ENCODE results near the gene TPM1.

The TPM1 gene

DNA sequence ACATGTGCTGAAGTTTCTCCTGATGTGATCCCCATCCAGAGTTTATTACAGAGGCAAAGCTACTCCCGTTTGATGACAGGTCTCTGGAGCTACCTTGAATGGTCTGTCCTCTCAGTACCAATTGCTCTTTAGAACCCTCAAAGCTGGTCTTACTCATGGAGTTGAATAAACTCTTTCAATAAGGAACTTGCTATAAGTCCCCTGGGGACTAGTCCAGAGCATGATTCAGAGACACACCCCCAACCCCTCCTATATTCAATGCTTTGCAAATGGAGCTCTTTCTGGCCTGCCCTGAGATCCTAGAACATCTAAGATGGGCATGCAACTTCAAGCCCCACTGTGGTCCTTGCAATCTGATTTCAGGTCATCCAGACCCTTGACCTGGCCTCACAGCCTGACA lies 23.9 kb upstream of the TPM1 start:
- DNase-seq = no peak

DNA sequence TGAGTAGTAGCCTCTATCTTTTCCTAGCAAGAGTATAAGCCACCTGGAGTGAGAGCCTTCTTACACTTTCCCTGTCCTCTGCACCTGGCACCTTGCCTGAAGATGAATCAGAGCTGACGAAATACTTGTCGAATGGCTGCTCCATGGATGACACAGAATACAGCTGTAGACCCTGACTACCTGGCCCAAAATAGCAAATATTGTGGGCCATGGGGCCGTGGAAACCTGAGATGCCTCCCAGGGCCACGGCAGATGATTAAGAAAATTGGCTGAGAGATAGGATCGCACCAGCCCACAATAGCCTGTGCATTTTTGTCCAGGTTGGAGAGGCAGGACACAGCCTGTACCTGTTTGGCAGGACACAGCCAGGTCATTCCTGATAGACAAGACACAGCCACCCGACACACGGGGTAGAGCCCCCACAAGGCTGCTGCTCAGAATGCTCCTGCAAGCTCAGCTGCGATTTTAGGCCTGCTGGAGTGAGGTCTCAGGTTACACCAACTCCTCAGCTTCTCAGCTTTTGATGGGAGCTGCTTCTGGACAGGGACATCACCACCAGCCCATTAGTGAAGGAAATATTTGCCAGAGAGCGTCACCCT lies 22.9 kb upstream of the TPM1 start:
- DNase-seq = no peak

DNA sequence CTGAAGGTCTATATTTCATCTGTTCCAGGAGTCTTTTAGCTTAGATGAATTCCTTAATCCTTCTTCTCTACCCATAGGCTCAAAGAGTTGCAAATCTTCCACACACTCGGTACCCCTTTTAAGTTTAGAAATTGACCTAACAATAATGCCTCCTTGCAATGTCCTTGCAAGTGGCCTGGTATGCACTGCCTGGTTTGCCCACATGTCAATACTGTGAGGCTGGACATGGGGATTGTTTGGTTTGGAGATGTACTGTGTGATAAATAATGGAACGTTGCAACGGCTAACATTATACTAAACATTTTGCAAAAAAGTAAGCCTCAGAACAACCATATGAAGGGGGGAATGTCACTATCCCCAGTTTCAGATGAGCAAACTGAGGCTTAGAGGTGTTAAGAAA lies 22.4 kb upstream of the TPM1 start:
- DNase-seq = no peak

DNA sequence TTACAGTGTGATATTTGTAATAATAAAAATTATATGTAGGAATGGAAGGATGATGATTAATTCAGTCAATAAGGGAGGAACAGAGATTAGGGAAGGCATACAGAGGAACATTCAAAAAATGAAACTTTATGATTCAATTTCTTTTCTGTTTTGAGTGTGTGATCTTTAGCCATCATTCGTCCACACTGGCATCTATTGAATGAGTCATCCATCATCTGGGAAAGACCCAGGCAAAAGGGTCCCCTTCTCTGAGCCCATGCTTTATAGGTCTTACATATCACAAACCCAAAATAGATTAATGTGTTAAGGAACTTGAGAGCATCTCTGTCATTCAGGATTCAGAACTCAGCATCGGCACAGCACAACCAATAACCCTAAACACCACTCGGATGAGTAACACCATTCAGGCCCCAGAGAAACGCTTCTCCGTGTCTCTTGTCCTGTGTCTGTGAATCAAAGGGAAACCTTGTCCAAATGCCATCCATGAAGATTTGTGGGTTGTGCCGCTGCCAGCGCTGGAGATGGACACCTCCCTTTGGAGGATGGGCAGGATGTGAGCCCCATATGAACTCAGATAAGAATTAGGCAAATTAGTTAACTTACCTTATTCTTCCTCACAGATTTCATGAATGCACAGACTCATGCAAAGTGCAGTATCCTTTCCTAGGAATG lies 21.7 kb upstream of the TPM1 start:
- DNase-seq = no peak

DNA sequence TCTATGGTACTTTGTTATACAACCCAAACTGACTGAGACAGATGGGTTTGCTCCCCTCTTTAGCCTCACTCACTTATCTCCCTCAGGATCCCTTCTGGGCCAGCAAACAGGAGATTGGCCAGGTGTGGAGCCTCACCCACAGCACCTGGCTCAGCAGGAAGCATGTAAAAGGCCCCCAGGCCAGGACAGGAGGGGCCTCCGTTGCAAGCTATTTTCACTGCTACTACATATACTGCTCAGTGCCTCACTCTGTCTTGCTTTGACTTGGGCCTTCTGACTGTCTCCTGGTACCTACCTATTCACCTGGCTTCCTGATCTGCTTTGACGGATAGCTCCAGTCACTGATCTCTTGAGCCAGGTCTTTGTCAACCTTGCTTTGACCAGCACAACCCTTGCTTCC lies 20.4 kb upstream of the TPM1 start:
- no peak for DNase-seq

DNA sequence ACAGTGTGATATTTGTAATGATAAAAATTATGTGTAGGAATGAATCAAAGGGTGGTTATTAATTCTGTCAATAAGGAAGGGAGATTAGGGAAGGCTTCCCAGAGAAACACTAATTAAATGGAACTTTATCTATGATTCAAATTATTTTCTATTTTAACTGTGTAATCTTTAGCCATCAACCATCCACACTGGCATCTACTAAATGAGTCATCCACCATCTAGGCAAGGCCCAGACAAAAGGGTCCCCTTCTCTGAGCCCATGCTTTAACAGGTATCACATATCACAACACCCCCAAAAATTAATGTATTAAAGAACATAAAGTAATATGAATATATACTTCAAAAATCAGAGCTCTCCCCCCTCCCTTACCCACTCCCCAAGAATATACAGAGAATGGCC lies 19.9 kb upstream of the TPM1 start:
- no peak for DNase-seq

DNA sequence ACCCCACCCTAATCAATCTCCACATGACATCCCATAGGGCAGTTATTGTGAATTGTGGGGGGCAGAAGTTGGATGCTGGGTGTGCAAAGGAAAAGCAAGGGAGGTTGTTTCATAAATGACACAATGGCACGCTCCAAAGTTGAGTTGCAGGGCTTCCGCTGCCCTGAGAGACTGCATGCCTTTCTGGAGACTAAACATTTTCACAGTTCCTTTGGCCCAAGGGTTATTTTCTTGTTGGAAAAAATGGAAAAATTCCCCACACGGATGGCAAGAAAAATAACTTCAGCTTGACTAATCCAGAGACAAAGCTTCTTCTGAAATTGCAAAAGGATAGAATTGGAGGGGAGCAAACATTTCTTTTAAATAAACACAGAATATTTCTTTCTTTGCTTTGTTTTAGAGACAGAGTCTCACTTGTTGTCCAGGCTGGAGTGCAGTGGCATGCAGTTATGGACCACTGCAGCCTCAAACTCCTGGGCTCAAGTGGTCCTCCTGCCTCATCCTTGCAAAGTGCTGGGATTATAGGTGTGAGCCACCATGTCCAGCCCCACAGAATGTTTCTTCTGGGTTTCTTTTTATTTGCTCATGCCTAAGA lies 19.1 kb upstream of the TPM1 start:
- DNase-seq = no peak

DNA sequence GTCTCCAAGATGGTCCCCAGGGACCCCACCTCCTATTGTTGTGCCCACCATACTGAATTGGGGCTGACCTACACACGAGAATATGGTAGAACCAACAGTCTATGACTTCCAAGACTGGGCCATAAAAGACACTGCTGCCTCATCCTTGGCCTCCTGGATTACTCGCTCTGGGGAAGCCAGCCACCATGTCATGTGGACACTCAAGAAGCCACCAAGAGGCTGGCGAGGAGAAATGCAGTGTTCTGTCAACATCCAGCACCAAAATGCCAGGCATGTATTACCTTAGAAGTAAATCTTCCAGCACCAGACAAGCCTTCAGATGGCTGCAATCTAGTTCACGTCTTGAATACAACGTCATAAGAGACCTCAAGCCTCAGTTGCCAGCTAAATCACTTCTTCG lies 17.1 kb upstream of the TPM1 start:
- no peak for DNase-seq

DNA sequence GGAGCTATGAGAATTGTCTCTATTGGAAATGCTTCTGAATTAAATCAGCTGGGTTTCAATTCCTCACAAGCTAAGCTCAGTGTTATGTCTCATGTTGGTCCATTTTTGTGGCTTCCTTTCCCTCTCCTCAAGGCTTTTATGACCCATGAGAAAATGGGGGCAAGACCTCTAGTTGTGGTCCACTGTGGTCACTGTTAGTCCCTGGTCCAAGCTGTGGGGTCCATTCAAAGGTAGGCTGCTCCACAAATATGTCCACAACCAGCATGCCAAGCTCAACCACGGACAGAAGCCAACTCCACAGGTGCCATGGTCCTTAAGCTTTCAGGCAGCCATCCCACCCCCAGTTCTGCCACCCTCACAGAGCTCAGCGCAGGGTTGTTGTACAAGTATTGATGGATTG lies 14.9 kb upstream of the TPM1 start:
- no peak for DNase-seq

DNA sequence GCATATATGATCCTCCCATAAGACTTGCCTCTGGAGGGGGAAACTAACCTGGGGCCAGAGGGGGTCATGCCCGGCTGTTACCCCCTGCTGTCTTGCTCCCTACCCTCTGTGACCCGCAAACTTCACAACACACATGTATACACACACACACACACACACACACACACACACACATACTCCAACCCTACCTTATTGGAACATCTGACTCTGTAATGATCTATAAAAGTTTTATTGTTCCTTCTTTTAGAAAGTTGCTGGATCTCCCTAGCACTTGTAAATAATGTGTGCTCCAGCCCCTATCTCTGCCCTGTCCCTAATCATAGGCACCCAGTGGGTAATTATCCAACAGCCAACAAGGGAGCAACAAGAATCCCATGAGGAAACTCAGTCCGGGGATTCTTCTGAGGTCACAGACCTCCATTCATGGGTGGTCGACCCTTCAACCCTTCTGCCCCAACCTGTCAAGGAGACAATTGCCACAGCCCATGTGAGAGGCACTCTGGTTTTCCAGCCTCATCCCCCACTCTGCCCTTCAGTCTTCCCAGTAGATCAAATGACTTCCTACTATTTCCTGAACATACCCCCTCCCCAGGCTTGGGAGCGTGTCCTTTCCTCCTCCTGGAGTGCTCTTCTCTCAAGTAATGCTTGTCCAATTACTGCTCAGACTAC lies 14.0 kb upstream of the TPM1 start:
- no peak for DNase-seq

DNA sequence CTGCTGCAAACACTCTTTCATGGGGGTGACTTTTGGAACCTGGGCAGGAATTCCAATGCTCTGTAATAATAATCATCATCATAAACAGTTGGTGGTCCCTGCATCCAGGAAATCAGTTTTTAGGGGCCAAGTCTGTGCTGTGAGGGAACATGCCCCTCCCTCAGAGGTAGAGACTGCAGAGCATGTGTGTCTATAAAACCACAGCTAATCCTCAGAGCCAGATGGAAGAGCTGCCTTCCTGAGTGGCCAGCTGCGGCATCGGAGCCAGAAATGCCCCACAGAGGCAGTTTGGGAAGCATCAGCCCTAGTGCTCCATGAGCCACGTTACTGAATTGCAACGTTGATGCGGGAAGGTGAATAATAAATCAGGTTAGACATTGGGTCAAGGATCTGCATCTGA lies 12.9 kb upstream of the TPM1 start:
- no peak for DNase-seq

DNA sequence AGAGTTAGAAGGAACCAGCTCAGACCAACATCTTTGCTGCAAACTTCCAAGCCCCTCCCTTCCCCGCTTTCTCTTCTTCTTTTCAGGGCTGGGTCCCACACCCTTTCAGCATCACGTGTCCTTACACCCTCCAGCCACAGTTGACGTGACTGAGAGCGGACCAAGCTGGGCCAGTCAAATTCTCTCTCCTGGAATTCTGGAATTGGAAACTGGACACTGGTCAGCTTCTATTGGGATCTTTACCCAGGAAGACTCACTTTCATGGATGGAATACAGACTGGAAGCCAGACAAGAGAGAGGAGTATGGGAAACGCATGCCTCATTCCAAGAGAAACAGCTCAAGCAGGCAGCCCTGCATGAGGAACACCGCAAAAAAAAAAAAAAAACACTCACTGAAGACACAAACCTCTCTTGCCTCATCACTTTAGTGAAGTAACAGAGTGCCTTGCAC lies 12.4 kb upstream of the TPM1 start:
- DNase-seq = no peak

DNA sequence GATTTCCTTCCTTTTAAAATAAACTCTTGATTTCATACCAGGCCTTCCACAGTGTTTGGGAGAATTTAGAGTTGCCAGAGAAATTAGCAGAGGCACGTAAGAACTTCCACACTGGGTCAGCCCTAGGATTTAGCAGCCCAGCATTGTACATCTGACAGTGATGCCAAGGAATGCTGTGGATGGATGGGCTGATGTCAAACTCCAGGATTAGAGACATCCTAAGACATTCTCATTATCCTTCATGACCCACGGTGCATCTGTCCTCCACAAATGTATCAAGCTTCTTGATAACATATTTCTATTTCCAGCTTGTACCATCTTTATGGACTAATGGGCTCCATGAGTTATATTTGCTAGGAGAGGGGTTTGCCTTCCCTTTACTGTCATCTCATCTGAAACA lies 8.0 kb upstream of the TPM1 start:
- no peak for DNase-seq

DNA sequence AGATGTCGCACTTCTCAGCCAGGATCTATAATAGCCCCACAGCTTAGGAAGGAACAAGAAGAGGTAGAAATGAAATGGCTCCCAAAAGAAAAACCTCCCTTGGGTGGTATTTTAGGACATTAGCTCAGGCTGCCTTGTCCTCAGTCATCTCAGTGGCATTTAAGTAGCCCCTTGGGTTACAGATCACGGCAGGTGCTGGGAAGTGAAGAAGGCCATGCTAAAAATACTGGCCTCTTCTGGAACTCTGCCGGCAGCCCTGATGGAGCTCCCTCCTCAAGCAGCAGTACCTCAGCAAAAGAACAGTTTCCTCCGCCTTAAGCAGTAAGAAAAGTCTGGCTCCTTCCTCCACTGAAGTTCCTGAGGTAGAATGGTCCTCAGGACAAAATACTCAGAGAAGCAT lies 7.3 kb upstream of the TPM1 start:
- DNase-seq = no peak

DNA sequence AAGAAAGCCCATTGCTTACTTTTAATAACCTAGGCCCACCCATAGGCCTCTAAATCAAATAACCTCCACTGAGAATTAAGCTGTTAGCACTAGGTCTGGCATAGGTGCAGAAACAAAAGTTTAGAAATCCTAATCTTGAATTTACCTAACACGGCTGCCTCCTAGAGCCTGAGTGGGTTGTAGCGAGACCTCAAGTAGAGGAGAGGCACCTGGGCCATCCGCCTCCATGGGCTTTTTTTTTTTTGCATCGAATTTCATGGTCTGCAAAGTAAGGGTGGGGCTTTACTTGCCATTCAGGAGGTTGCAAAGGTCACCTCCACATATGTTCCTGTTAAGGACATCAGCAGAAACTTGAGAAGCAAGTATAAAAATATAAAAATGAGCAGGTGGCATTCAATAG lies 6.6 kb upstream of the TPM1 start:
- DNase-seq = no peak

DNA sequence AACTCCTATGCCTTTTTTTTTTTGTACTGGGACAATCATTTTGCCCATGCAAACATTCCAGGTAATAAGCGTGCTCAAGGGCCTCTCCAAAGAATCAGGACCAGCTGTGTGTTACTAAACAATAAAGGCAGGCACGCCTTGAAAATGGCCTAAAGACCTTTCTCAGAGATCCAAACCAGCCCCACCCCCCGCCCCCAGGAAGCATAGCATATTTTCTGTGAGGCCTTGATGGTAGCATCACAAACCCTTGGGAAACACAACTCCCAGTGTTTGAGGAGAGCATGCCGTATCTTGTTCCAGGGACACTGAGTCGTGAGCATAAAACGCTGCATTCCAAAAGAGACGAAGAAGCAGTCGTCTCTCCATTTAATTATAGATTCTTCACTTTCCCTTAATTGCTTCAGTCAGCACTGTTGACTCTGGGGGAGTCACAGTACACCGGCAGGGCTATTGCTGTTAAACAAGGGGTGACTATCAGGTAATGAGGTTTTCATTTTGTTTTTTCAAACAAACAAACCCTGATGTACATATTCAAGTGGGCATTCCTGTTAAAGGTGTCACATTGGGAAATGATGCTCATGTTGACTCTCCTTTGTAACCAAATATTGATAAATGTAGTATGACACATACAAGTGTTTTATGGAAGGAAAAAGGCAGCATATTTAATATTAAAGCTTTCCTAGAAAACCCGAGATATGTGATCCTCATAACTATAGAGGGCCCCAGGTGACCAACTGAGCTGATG lies 4.4 kb upstream of the TPM1 start:
- no peak for DNase-seq

DNA sequence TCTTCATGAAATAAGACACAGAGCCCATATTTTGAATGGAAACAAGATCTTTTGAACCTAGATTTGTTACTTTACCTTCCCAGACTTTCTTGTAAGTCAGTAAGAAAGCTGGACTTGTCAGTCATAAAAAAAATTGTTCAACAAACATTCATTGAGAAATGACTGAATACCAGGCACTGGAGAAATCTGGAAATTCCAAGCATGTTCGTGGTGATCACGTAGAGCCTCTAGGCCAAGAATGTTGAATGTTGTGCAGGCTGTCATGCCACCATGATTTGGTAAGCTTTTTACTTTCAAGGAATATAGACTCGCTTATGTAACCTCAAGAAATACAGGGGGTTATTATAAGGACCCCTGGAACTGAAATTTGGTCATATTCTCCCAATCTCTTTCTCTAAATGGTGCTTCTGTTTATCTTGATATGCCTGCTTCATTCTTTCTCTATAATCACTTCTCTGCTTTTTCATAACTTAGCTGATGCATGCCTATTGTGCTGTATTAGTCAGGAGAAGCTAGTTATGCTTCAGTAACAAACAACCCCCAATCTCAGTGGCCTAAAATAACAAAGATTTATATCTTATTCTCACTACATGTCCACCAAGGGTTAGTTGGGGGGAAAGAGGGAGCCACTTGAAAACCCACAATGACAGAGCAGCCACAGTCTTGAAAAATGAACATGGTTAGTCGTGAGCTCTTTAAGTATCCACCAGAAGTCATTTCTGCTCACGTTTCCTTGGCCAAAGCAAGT lies 3.4 kb upstream of the TPM1 start:
- DNase-seq = no peak

DNA sequence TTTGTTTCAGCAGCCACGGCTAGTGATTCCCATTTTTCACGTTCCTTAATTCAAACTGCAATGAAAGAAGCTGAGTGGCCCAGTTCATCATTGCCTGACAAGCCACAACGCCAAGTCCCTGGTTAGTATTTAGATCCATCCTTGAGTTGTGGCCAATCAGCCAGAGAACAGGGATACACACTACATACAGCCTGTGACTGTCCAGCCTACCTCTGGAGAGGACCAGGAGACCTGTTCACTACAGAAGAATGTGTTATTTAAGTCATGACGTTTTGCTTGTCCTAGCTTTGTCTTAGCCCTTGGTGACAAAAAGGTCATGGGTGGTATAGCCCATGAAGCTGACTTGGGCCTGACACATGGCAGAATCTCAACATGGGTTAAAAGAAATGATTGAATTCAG lies 2.7 kb upstream of the TPM1 start:
- no peak for DNase-seq

DNA sequence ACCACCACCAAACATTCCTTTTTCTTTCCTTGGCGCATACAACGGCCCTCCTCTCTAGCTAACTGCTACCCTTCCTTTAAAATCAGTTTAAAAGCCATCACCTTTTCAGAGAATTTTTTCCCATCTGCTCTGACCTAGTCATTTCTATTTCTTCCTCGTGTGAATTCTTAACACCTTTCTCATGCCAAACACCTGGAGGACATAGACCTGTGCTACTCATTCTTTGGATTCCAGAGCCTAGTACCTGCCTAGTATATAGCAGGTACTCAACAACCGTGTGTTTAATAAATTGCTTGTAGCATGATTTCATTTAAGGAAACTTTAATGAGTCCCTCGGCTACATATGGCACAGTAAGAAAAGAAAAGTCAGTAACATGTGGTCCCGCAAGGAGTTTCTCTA lies 2.0 kb upstream of the TPM1 start:
- DNase-seq = no peak

DNA sequence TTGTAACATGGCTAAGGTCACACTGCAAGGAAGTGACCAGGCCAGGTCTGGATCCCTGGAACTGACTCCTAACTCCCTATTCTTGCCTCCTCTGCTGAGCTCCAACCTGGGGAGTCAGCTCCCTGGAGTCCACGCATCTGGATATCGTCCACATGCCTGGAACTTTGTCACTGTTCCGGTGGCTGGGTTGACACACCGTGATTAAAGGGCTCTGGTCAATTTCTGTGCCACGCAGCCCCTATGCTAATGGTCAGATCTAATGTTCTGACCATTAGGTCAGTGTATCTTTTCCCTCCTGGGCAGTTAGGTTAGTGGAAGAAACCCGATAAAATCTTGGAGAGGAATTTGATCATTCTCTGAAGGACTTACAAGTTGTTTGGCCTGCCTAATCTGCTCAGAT lies 1.6 kb upstream of the TPM1 start:
- no peak for DNase-seq

DNA sequence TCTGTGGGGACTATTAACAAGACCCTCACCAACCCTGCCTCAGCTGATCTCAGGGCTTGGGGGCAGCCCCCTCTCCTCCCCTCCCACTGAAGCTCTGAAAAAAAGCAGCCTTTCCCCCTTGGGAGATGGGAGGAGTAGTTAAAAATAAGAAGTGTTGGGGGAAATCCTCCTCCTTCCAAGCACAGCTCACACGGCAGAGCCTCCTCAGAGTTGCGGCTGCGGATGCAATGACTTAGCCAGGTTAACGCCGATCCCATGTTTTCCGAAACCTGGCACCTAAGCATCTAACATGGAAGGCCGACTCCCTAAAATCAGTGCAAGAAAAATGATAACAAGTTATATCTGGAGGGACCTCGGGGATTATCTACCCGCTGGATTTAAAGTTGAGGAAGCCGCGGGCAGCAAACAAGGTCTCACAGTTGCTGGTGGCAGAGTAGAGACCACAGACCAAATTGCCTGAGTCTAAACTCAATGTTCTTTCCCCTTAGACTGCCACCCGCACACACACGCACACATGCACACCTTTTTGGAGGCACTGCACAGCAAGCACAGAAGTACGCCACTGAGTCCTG lies 1.1 kb upstream of the TPM1 start:
- DNase-seq = no peak

DNA sequence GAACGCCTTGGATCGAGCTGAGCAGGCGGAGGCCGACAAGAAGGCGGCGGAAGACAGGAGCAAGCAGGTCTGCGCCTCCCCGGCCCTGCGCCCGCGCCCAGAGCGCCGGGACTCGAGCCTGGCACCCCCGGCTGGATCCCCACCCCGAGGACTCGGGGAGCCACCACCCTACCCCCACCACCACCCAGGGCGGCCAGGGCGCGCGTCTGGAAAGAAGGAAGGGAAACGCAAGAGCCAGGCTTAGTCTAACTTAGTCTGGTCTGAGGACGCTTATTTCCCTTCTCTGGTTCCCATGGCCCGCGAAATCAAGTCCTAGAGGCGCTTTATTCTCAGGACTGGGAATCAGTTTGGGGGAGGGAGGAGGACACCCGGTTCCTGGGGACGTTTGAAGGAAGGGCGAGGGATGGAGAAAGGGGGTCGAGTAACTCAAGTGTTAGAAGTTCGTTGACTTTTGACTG lies 359 bp downstream of the TPM1 start:
- no peak for DNase-seq
